NCI-H1105 (cell line): ENCODE results near the gene ATG4A.

Experiments
- DNase-seq: peaks from one replicate; lab custom pipeline; 2025; lab: John Stamatoyannopoulos, UW

ATG4A gene

DNA sequence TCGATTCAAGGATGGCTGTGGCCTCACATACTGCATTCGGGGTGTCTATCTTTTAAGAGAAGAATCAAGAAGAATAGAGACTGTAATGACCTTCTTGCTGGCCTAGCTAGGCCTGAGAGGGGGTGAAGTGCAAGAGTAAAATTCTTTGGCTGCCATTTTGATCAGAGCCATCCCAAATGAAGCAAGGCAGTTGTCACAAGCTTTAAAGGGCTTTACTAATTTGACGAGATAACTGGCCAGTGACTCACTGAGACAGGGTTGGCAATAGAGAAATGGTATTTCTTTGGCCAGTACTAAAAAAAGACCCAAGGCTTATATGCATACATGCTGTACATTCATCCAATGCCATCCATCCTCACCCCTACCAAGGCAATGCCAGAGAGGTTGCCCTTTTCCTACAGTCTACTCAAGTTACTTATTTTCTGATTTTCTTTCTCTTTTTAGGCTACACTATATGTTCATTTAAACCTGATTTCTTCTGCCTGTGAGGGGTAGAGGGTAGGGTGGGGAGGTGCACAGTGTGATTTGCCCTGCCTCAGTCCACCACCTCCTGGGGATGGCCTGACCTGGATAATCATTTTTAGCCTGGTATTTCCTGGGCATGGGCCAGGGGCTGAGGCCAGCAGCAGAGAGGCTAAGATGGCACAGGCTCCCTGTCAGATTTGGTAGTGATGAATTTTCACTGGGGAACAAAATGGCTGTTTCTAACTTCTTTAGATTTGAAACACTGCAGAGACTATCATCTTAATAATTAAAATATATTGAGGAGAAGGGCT lies 32.2 kb downstream of the ATG4A start:
- DNase-seq, result no peak

DNA sequence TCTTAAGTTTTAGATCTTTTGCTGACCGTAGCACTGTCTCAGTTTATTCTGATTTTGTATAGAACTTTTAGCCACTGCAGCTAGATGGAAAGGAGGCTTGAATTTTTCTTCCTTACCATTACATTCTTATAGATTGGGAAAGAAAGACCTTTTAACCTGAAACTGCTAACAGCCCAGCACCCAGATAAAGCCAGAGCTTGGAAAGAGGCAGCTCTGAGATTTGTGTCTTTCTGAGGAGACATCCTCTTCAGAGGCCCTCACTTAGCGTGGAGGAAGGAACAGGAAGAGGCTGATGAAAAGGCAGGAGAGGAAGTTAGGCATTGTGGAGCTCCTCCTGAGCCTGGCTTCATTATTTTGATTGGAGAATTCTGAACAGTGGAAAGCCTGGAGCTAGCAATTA lies 35.1 kb downstream of the ATG4A start:
- no peak for DNase-seq

DNA sequence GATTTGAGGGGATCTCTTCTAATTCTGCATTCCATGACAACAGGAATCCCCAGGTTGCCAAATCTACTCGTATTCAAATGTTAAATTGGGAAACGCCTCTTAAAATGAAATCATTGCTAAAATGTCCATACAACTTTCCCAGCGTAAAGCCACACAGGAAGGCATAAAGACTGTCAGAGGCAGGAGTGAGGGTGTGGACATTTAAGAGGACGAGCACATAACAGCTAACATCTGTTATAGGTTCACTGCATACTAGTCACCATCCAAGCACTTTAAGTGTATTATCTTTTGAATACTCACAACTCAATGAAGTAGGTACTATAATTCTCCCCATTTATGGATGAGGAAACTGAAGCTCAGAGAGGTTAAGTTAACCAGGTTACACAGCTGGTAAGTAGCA lies 35.6 kb downstream of the ATG4A start:
- DNase-seq, result no peak

GRCh38 chrX:108130889-108131288 lies 39.3 kb downstream of the ATG4A start:
- no peak for DNase-seq

- no peak for DNase-seq
These were observed 39.9 kb downstream of the ATG4A start for GRCh38 chrX:108131471-108131870.

- no peak for DNase-seq
These were observed 40.5 kb downstream of the ATG4A start for GRCh38 chrX:108132034-108132433.

- no peak for DNase-seq
These were observed 41.3 kb downstream of the ATG4A start for GRCh38 chrX:108132876-108133275.

- DNase-seq, result no peak
These were observed 43.1 kb downstream of the ATG4A start for GRCh38 chrX:108134724-108135123.

DNA sequence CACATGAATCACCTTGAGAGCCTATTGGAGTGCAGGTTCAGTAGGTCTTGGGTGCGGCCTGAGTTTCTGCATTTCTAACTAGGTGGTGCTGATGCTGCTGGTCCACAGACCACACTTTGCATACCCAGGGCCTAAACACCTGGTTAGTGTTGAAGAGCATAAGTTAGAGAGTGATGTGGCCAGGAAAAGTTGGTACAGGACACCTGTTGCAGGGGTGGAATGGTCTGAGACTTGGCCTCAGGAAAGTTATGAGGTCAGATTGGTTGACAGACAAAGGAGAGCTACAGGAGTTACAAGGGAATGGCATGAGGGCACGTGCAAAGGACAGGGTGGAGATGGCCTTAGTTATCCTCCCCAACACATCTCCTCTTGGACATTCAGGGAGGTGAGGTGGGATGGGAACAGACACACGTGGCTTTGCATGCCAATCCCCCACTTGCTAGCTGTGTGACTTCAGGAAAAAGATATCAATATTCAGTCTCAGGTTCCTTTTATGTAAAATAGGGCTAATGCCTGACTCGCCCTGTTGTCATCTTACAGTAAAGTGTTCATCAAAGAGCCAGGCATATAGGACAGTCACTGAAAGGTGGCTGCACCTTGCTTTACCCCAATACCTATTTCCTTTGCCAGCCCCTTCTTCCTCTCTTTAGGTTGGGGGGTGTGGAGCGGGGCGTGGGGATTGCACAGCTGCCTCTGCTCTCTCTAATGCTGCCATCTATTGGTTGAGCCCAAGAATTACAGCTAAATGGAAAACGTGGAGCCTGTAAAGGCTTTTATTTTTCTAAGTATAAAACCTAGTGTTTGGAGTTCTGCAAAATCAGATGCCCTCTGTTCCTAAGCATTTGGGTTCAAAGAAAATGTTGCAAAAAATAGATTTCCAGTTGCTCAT lies 47.5 kb downstream of the ATG4A start:
- DNase-seq, result no peak

DNA sequence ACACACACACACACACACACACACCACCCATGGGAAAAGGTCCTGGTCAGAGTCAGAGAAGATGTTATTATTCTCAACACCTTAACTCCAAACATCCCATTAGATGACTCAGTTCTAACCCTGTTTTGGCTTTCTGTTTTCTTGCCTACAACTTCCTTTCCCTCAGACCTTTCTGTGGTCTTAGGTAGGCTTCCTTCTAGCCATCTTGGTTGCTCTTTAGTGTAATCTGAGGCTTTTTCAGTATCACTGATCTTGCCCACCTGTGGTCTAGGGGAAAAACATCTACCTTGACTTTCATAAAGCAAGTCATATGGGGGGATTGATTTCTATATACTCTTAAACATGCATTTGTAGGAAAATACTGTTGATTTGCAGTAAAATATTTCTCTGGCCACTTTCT lies 56.9 kb downstream of the ATG4A start:
- no peak for DNase-seq

DNA sequence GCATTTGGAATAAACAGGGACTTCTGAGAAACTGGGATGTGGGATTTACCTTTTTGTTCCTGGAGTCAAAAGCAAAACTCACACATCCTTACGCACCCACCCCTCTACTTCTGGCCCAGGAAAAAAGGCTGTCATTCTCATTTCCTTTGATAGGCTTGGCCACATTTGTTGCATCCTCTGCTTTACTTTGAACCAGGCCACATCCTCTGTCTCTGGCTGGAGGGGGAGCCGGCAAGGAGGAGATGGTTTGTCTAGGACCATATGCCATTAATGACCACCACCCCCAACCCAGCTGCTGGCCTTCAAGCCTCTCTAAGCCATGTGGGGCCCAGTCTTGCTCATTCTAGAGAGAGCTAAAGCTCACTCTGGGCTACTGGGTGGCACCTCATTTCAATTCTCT lies 64.5 kb downstream of the ATG4A start:
- no peak for DNase-seq

- DNase-seq, result no peak
These were observed 65.4 kb downstream of the ATG4A start for GRCh38 chrX:108156934-108157466.

GRCh38 chrX:108157628-108158027 lies 66.0 kb downstream of the ATG4A start:
- no peak for DNase-seq

DNA sequence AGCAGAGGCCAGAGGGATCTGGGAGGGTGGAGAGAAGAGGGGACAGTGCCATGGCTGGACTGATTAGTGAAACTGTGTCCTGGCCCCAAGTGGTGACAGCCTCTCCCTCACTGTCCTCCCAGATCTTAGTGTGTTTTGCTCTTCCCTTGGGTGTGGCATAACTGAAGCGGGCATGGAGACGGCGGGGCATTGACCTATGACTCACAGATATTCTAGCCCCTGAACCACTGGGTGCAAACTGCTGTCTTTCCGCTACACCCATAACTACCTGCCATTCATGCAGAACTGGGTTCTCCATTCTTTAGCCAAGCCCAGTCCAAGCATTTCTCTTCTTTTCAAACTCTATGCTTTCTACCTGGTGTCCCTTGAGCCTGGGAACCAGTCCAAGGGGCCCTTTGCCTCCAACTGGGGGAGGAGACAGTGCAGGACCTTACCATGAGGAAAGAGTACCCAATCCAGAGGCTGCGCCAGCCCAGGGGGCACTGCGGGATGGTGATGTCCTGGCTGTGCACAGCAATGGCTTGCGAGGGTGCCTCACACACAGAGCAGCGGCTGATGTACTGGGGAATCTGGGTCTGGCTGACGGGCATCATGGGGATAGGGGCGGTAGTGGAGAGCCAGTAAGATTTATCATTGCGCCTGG lies 67.6 kb downstream of the ATG4A start:
- DNase-seq, result no peak

GRCh38 chrX:108160309-108160708 lies 68.7 kb downstream of the ATG4A start:
- DNase-seq, result no peak

- no peak for DNase-seq
These were observed 70.7 kb downstream of the ATG4A start for GRCh38 chrX:108162265-108162664.

GRCh38 chrX:108163333-108164082 lies 71.9 kb downstream of the ATG4A start:
- no peak for DNase-seq

GRCh38 chrX:108165383-108166111 lies 74.0 kb downstream of the ATG4A start:
- no peak for DNase-seq

- no peak for DNase-seq
These were observed 75.8 kb downstream of the ATG4A start for GRCh38 chrX:108167211-108167872.

DNA sequence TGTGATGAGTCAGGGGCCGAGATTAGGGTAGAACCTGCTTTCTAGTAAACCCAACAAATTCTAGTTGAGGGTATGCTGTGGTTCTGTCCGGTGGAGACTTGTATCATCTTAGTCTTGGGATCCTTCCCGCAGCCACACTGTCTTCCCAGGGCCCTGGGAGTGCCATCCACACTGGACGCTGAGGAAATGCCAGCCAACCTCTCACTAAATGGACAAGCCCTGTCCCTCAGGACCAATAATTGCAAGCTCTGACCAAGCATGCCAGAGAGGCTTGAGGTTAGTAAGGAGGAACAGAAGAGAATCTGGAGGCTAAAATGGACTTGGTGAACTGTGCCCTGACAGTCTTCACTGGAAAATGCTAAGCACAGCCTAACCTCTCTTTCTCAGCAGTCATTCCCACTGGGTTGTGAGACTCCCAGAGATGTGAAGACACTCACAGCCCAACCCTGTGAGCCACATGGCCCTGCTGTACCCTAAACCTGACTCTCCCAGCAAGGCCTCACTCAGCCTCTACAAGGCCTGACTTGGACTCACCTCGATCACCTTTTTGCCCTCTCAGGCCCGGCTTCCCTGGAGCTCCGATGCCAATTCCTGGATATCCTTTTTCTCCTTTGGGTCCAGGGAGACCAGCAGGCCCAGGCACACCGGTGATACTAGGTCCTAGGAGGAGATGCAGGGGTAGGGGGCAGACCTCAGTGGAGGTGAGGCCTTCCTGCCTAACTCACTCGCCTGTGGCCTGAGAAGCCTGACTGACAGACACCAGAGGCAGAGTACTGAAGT lies 77.6 kb downstream of the ATG4A start:
- no peak for DNase-seq
